AG09309 (cell line): ENCODE results near the gene SFTA2.

Experiments
- DNase-seq: peaks from one replicate; pipeline ENCODE4 v3.0.0-alpha.2; 2010; ENCODE audit warnings: low read depth
- H3K4me3 ChIP-seq: 2 replicates; pipeline ENCODE4 v1.5.1; 2011; ENCODE audit warnings: mild to moderate bottlenecking, low read depth, low read length, moderate library complexity; ENCODE audit not compliant: control insufficient read depth
- TF ChIP-seq, protein P1 (sequence below): IDR thresholded peaks from 2 replicates; pipeline ENCODE4 v1.5.1; 2011; ENCODE audit warnings: mild to moderate bottlenecking, low read depth, low read length, inconsistent platforms; ENCODE audit not compliant: insufficient read depth, control insufficient read depth; ENCODE audit errors: missing control alignments

The SFTA2 gene

GRCh38 chr6:30898750-30899360 lies 33.1 kb downstream of the SFTA2 start:
- no peak for DNase-seq
- TF ChIP-seq, protein P1, sequence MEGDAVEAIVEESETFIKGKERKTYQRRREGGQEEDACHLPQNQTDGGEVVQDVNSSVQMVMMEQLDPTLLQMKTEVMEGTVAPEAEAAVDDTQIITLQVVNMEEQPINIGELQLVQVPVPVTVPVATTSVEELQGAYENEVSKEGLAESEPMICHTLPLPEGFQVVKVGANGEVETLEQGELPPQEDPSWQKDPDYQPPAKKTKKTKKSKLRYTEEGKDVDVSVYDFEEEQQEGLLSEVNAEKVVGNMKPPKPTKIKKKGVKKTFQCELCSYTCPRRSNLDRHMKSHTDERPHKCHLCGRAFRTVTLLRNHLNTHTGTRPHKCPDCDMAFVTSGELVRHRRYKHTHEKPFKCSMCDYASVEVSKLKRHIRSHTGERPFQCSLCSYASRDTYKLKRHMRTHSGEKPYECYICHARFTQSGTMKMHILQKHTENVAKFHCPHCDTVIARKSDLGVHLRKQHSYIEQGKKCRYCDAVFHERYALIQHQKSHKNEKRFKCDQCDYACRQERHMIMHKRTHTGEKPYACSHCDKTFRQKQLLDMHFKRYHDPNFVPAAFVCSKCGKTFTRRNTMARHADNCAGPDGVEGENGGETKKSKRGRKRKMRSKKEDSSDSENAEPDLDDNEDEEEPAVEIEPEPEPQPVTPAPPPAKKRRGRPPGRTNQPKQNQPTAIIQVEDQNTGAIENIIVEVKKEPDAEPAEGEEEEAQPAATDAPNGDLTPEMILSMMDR: no peak
- H3K4me3 ChIP-seq: no peak overlapping the region

- no peak overlapping the region for H3K4me3 ChIP-seq
- DNase-seq: no peak
- TF ChIP-seq, protein P1: no peak
Measured at GRCh38 chr6:30897882-30898281, 34.1 kb downstream of the SFTA2 start.

GRCh38 chr6:30896541-30896940 lies 35.4 kb downstream of the SFTA2 start:
- no peak overlapping the region for H3K4me3 ChIP-seq
- TF ChIP-seq, protein P1: no peak
- DNase-seq: no peak

GRCh38 chr6:30895343-30895742 lies 36.6 kb downstream of the SFTA2 start:
- no peak overlapping the region for H3K4me3 ChIP-seq
- TF ChIP-seq, protein P1: no peak
- DNase-seq: no peak

DNA sequence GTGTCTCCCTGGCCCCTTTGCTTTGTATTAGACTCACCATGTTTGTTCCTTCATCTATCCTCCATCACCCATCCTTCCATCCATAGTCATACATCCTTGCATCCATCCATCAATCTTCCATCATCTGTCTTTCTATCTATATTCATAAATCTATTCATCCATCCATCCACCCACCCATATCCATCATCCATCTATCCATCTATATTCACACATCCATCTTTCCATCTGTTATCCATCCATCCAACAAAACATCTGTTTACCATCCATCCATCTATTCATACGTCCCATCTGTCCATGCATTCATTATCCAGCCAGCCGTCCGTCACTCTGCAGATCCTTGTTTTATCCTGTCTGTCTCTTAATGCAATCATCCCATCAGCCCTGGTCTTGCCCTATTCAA lies 37.0 kb downstream of the SFTA2 start:
- no peak for DNase-seq
- H3K4me3 ChIP-seq: no peak overlapping the region
- TF ChIP-seq, protein P1: no peak

GRCh38 chr6:30894381-30894780 lies 37.6 kb downstream of the SFTA2 start:
- TF ChIP-seq, protein P1: no peak
- no peak overlapping the region for H3K4me3 ChIP-seq
- no peak for DNase-seq
